Measurements from ENCODE around the gene UBAP2L. TPM values are rescaled to one million over a fixed set of nuclear protein-coding genes. Genes with fewer than 3 reads are reported as not detected.

UBAP2L gene
- total and polyA plus RNA-seq, 2 donors (not counting 1 experiment from before 2014, with no cell fraction given), result 147 to 218 TPM

DNA sequence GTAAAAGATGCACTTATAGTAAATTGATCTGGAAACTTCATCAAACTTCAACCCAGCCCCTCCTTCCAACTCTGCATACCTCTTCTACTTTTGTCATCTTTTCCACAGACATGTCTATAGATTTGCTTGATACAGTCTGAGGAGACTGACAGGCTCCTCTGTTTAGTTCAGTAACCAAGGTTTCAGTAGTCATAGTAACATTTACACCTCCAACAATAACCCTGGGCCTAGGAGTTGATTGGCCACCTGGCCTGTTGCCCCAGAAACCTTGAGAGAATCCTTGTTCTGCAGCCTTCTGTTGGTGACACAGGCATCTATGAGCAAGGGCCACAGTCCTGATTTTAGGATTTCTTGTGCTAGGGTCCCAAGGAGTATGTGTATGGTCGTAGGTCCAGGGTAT lies 14.6 kb upstream of the UBAP2L start, which contains the start of gene CFAP141:
Gene CFAP141, minus strand, starts transcription at position 138 of the 400 bp plus-strand sequence. Its CDS starts 26 bp downstream, at position 112.
- Mint-ChIP-seq H3K4me1 (no peaks in the 10 kb centered on the region), H3K27me3 (no peaks in the 10 kb centered on the region), H3K4me3 (no peak within 1 kb of the TSS), H3K27ac (no peak within 1 kb of the TSS), H3K9me3 (ENCODE audit: insufficient read depth) (no peaks in the 10 kb centered on the region)
- H2AFZ ChIP-seq (ENCODE audit: insufficient read depth, low read depth, low read length, poor library complexity, severe bottlenecking), result no peak within 1 kb of the TSS
- ATAC-seq (ENCODE audit: low read depth), result no peak
- WGBS (ENCODE audit: insufficient coverage), result no CpG with 5 or more reads among the region's 1 CpG
- intact Hi-C loops (cut with micrococcal nuclease), result no loop called here
- no peaks in the 10 kb centered on the region for H3K4me1 ChIP-seq (ENCODE audit: control insufficient read depth in 2 of 2, insufficient read depth in 2 of 2, low read length in 2 of 2)
- no peaks in the 10 kb centered on the region for H3K79me2 ChIP-seq (ENCODE audit: control insufficient read depth, insufficient read depth, low read length)
- DNase-seq, result no peak
- no peak within 1 kb of the TSS for H3K9ac ChIP-seq (ENCODE audit: low read length)
- ChIA-PET POLR2A (no interaction called here), CTCF (no interaction called here)
- no peak within 1 kb of the TSS for H3K4me2 ChIP-seq (replicated peaks; ENCODE audit: low read depth, low read length, poor library complexity, severe bottlenecking)
- H3K27ac ChIP-seq (ENCODE audit: low read length in 2 of 2), result no peak within 1 kb of the TSS
- no peak within 1 kb of the TSS for H3K4me3 ChIP-seq (ENCODE audit: control extremely low read depth in 1 of 5, extremely low read depth in 1 of 5, insufficient read depth in 1 of 5, low read depth in 2 of 5, low read length in 4 of 5)
- H3K27me3 ChIP-seq (replicated peaks in 1 of 4; ENCODE audit: control extremely low read depth in 1 of 4, control insufficient read depth in 3 of 4, insufficient read depth in 4 of 4, low read length in 3 of 4), result no peaks in the 10 kb centered on the region
- TF ChIP-seq EZH2 (IDR thresholded peaks at IDR 0.05; ENCODE audit: borderline replicate concordance, insufficient read depth, low read depth, low read length, poor library complexity, severe bottlenecking), result no peak
- TF ChIP-seq, protein P1, sequence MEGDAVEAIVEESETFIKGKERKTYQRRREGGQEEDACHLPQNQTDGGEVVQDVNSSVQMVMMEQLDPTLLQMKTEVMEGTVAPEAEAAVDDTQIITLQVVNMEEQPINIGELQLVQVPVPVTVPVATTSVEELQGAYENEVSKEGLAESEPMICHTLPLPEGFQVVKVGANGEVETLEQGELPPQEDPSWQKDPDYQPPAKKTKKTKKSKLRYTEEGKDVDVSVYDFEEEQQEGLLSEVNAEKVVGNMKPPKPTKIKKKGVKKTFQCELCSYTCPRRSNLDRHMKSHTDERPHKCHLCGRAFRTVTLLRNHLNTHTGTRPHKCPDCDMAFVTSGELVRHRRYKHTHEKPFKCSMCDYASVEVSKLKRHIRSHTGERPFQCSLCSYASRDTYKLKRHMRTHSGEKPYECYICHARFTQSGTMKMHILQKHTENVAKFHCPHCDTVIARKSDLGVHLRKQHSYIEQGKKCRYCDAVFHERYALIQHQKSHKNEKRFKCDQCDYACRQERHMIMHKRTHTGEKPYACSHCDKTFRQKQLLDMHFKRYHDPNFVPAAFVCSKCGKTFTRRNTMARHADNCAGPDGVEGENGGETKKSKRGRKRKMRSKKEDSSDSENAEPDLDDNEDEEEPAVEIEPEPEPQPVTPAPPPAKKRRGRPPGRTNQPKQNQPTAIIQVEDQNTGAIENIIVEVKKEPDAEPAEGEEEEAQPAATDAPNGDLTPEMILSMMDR (IDR thresholded peaks at IDR 0.05), result no peak
- peaks cover 9% of the 10 kb centered on the region for H4K20me1 ChIP-seq (ENCODE audit: control insufficient read depth, insufficient read depth, low read length, poor library complexity, severe bottlenecking)
- H3K9me3 ChIP-seq (ENCODE audit: control extremely low read depth in 1 of 3, control insufficient read depth in 2 of 3, insufficient read depth in 1 of 3, low read length in 2 of 3), result no peaks in the 10 kb centered on the region
- H3K36me3 ChIP-seq (replicated peaks in 1 of 2; ENCODE audit: control extremely low read depth in 1 of 2, control insufficient read depth in 1 of 2, extremely low read depth in 1 of 2, insufficient read depth in 2 of 2, low read length in 1 of 2), result peaks cover 13 to 52% of the 10 kb centered on the region in 2 experiments

DNA sequence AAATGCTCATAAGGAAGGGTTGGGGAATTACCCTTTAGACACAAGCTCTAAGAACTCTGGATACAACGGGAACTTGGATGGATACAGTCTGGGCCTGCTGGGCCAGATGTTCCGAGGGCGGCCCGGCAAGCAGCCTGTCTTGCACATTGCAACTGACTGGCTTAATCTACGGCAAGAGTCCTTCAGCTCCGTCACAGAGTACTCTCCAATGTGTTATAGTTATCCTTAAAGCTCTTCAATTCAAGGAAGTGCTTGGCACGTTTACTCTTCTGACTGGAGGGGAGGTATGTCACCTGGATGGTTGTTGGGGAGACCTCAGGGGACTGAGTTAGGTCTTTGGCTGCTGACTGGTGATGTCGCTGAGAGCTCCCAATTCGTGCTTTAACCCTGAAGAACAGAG lies 13.5 kb upstream of the UBAP2L start:
- no peak for DNase-seq
- no peak overlapping the region for H3K4me3 Mint-ChIP-seq
- H3K9me3 ChIP-seq (ENCODE audit: control extremely low read depth in 1 of 3, control insufficient read depth in 2 of 3, insufficient read depth in 1 of 3, low read length in 2 of 3), result no peaks in the 10 kb centered on the region
- no peak overlapping the region for H3K4me2 ChIP-seq (replicated peaks; ENCODE audit: low read depth, low read length, poor library complexity, severe bottlenecking)
- peaks cover 12% of the 10 kb centered on the region for H4K20me1 ChIP-seq (ENCODE audit: control insufficient read depth, insufficient read depth, low read length, poor library complexity, severe bottlenecking)
- WGBS (ENCODE audit: insufficient coverage), result 98% methylated on average over 5 of the region's 9 CpGs
- no peak overlapping the region for H3K4me3 ChIP-seq (ENCODE audit: control extremely low read depth in 1 of 5, extremely low read depth in 1 of 5, insufficient read depth in 1 of 5, low read depth in 2 of 5, low read length in 4 of 5)
- peaks cover 3% of the 10 kb centered on the region for H3K79me2 ChIP-seq (ENCODE audit: control insufficient read depth, insufficient read depth, low read length)
- no peak overlapping the region for H3K27ac ChIP-seq (ENCODE audit: low read length in 2 of 2)
- no peak for ATAC-seq (ENCODE audit: low read depth)
- H3K27me3 Mint-ChIP-seq, result no peaks in the 10 kb centered on the region
- peaks cover 18 to 62% of the 10 kb centered on the region in 2 experiments for H3K36me3 ChIP-seq (replicated peaks in 1 of 2; ENCODE audit: control extremely low read depth in 1 of 2, control insufficient read depth in 1 of 2, extremely low read depth in 1 of 2, insufficient read depth in 2 of 2, low read length in 1 of 2)
- H3K27me3 ChIP-seq (replicated peaks in 1 of 4; ENCODE audit: control extremely low read depth in 1 of 4, control insufficient read depth in 3 of 4, insufficient read depth in 4 of 4, low read length in 3 of 4), result no peaks in the 10 kb centered on the region
- no peak for TF ChIP-seq EZH2 (IDR thresholded peaks at IDR 0.05; ENCODE audit: borderline replicate concordance, insufficient read depth, low read depth, low read length, poor library complexity, severe bottlenecking)
- TF ChIP-seq, protein P1 (IDR thresholded peaks at IDR 0.05), result no peak
- H2AFZ ChIP-seq (ENCODE audit: insufficient read depth, low read depth, low read length, poor library complexity, severe bottlenecking), result no peak overlapping the region
- ChIA-PET CTCF (interaction anchor here (0.7 to 1.6 kb wide), 2 partner anchors 8 to 12 kb away, joined by 3 to 8 read pairs; no protein-coding TSS in a partner anchor), POLR2A (no interaction called here)
- no peaks in the 10 kb centered on the region for H3K9me3 Mint-ChIP-seq (ENCODE audit: insufficient read depth)
- intact Hi-C loops (cut with micrococcal nuclease), result no loop called here
- no peaks in the 10 kb centered on the region for H3K4me1 ChIP-seq (ENCODE audit: control insufficient read depth in 2 of 2, insufficient read depth in 2 of 2, low read length in 2 of 2)
- no peak overlapping the region for H3K9ac ChIP-seq (ENCODE audit: low read length)
- no peaks in the 10 kb centered on the region for H3K4me1 Mint-ChIP-seq
- H3K27ac Mint-ChIP-seq, result no peak overlapping the region
